HCT116 (cell line): ENCODE measurements around the gene TANC1. TPM values are rescaled to one million over a fixed set of nuclear protein-coding genes. Genes with fewer than 3 reads are reported as not detected.

Experiments
- ATAC-seq: fragments of 200-7000 bp; cut with Tn5 transposase; 2 replicates; pipeline ENCODE4 v1.9.1; 2020; ENCODE audit warnings: mild to moderate bottlenecking, moderate library complexity
- BruUV-seq: library from RNA; stranded (reverse); fragments of 400-500 nt; replicated peaks from 2 replicates; lab custom pipeline; 2021; lab: Mats Ljungman, UMichigan
- CTCF ChIA-PET: fragments of 300-600 bp; sonication (Branson Sonifier 250); formaldehyde crosslinking; loops from one replicate; lab custom pipeline; 2021; ENCODE audit warnings: antibody characterized with exemption; lab: Charles Lee
- POLR2A ChIA-PET: fragments of 300-600, 350-600 bp; sonication (Branson Sonifier 250); formaldehyde crosslinking; loops from one replicate; lab custom pipeline; 2021; ENCODE audit warnings: antibody characterized with exemption; lab: Charles Lee
- RAD21 ChIA-PET, 2 experiments: fragments of 300-600 bp; sonication (Branson Sonifier 250); formaldehyde crosslinking; loops; one replicate each; lab custom pipeline; 2023; ENCODE audit warnings: low total read pairs in 2 of 2; ENCODE audit not compliant: uncharacterized antibody in 2 of 2, unreplicated experiment in 2 of 2, low non-redundant PET in 1 of 2; lab: Charles Lee
- DNase-seq: peaks from one replicate; pipeline ENCODE4 v3.0.0-alpha.2; 2010; ENCODE audit warnings: low read depth, low spot score
- H2AFZ ChIP-seq: fragments of 200-600 bp; shearing (Covaris generic), sonication (generic); 2 replicates; pipeline ENCODE4 v1.6.1; 2017; ENCODE audit warnings: low read depth, mixed run types, mixed read lengths, antibody characterized with exemption, low read length; ENCODE audit not compliant: poor library complexity, severe bottlenecking
- H3K27ac ChIP-seq: 2 replicates; pipeline ENCODE4 v1.5.1; 2012; ENCODE audit warnings: low read depth, low read length
- H3K27me3 ChIP-seq: fragments of 200-600 bp; sonication (generic); 2 replicates; pipeline ENCODE4 v1.6.1; 2016; ENCODE audit warnings: mixed run types, low read length, mixed read lengths; ENCODE audit not compliant: insufficient read depth
- H3K36me3 ChIP-seq, 2 experiments: fragments of 200-500 bp in 1 of 2; fragments of 200-600 bp in 1 of 2; sonication (Bioruptor generic) in 1 of 2; sonication (generic) in 1 of 2; 2 replicates each; pipeline versions ENCODE4 v1.5.1 to v1.6.1; 2014 to 2016; ENCODE audit warnings: low read length in 2 of 2, inconsistent platforms in 1 of 2, mixed read lengths in 1 of 2, mixed run types in 1 of 2; ENCODE audit not compliant: insufficient read depth in 2 of 2, control insufficient read depth in 1 of 2
- H3K4me1 ChIP-seq, 2 experiments: fragments of 200-600 bp in 1 of 2; sonication (generic) in 1 of 2; 2 replicates each; pipeline versions ENCODE4 v1.5.1 to v1.6.1; 2012 to 2017; ENCODE audit warnings: low read length in 2 of 2, inconsistent platforms in 1 of 2, mild to moderate bottlenecking in 1 of 2, mixed read lengths in 1 of 2, mixed run types in 1 of 2, moderate library complexity in 1 of 2; ENCODE audit not compliant: insufficient read depth in 2 of 2, control insufficient read depth in 1 of 2
- H3K4me2 ChIP-seq: fragments of 200-600 bp; sonication (generic); 2 replicates; pipeline ENCODE4 v1.6.1; 2017; ENCODE audit warnings: mixed run types, low read length, mixed read lengths
- H3K4me3 ChIP-seq, 2 experiments: fragments of 200-600 bp in 1 of 2; sonication (generic) in 1 of 2; replicated peaks in 1 of 2; 2 replicates each; pipeline ENCODE4 v1.5.1; 2011 to 2016; ENCODE audit warnings: low read length in 2 of 2, control low read depth in 1 of 2, low read depth in 1 of 2, mild to moderate bottlenecking in 1 of 2, mixed read lengths in 1 of 2, mixed run types in 1 of 2
- H3K79me2 ChIP-seq: fragments of 200-600 bp; sonication (generic); 2 replicates; pipeline ENCODE4 v1.6.1; 2017; ENCODE audit warnings: mild to moderate bottlenecking, mixed run types, low read length, moderate library complexity, mixed read lengths; ENCODE audit not compliant: insufficient read depth
- H3K9ac ChIP-seq: fragments of 200-600 bp; sonication (generic); 2 replicates; pipeline ENCODE4 v1.6.1; 2016; ENCODE audit warnings: low read length, mixed read lengths
- H3K9me2 ChIP-seq: fragments of 200-600 bp; sonication (generic), shearing (Covaris generic); 2 replicates; pipeline ENCODE4 v1.6.1; 2017; ENCODE audit warnings: mixed run types, mild to moderate bottlenecking, moderate library complexity; ENCODE audit not compliant: insufficient read depth
- H3K9me3 ChIP-seq, 2 experiments: fragments of 200-500 bp in 1 of 2; fragments of 200-600 bp in 1 of 2; sonication (Bioruptor generic) in 1 of 2; sonication (generic) in 1 of 2; 2 replicates each; pipeline ENCODE4 v1.6.1; 2014 to 2017; ENCODE audit warnings: low read length in 2 of 2, mixed read lengths in 2 of 2, inconsistent platforms in 1 of 2, low read depth in 1 of 2, mild to moderate bottlenecking in 1 of 2, mixed run types in 1 of 2, moderate library complexity in 1 of 2; ENCODE audit not compliant: control insufficient read depth in 1 of 2, insufficient read depth in 1 of 2
- H4K20me1 ChIP-seq: fragments of 200-600 bp; sonication (generic), shearing (Covaris generic); 2 replicates; pipeline ENCODE4 v1.6.1; 2017; ENCODE audit warnings: mixed run types, mild to moderate bottlenecking, moderate library complexity; ENCODE audit not compliant: insufficient read depth
- CBX3 ChIP-seq: IDR thresholded peaks from 2 replicates; pipeline ENCODE4 v1.6.1; 2012; ENCODE audit warnings: low read depth
- CEBPB ChIP-seq: IDR thresholded peaks from 2 replicates; pipeline ENCODE4 v1.6.1; 2012; ENCODE audit warnings: low read depth
- EGR1 ChIP-seq: IDR thresholded peaks from 2 replicates; pipeline ENCODE4 v1.6.1; 2012; ENCODE audit warnings: low read depth
- EZH2phosphoT487 ChIP-seq: fragments of 200-600 bp; IDR thresholded peaks from 2 replicates; pipeline ENCODE4 v1.6.1; 2018; ENCODE audit warnings: antibody characterized with exemption, borderline replicate concordance
- FOSL1 ChIP-seq: IDR thresholded peaks from 2 replicates; pipeline ENCODE4 v1.6.1; 2012; ENCODE audit warnings: low read depth
- JUND ChIP-seq: IDR thresholded peaks from 2 replicates; pipeline ENCODE4 v1.6.1; 2012
- POLR2A ChIP-seq: IDR thresholded peaks from 2 replicates; pipeline ENCODE4 v1.7.0; 2011; ENCODE audit warnings: borderline replicate concordance; ENCODE audit not compliant: insufficient read depth, insufficient read length; ENCODE audit errors: extremely low read depth
- POLR2AphosphoS5 ChIP-seq: IDR thresholded peaks from 2 replicates; pipeline ENCODE4 v1.6.1; 2011; ENCODE audit warnings: mild to moderate bottlenecking, low read depth, low read length, moderate library complexity
- SIN3A ChIP-seq: IDR thresholded peaks from 2 replicates; pipeline ENCODE4 v1.6.1; 2012; ENCODE audit warnings: low read depth
- YY1 ChIP-seq: IDR thresholded peaks from 2 replicates; pipeline ENCODE4 v1.6.1; 2011; ENCODE audit warnings: low read length, low read depth, moderate library complexity, mild to moderate bottlenecking; ENCODE audit not compliant: insufficient replicate concordance; ENCODE audit errors: extremely low read depth
- ZBTB33 ChIP-seq: IDR thresholded peaks from 2 replicates; pipeline ENCODE4 v1.6.1; 2011; ENCODE audit warnings: mild to moderate bottlenecking, low read length, moderate library complexity; ENCODE audit not compliant: insufficient replicate concordance; ENCODE audit errors: extremely low read depth
- ZFX ChIP-seq: fragments of 450-650 bp; IDR thresholded peaks from 2 replicates; pipeline ENCODE4 v1.6.1; 2017
- ZNF274 ChIP-seq: fragments of 200-500 bp; sonication (Bioruptor generic); IDR thresholded peaks from 2 replicates; pipeline ENCODE4 v1.6.1; 2014; ENCODE audit warnings: mild to moderate bottlenecking, low read depth, low read length, inconsistent platforms
- intact Hi-C: fragments of 100-400 bp; cut with micrococcal nuclease; formaldehyde crosslinking; loops from 2 replicates; pipeline ENCODE4 v1.10.0; 2022
- total RNA-seq: library from RNA; stranded (reverse); gene quantifications from one replicate; pipeline ENCODE4 v1.2.1, GENCODE V29; 2021; ENCODE audit not compliant: unreplicated experiment
- TF ChIP-seq, protein P1 (sequence below): IDR thresholded peaks from 2 replicates; pipeline ENCODE4 v1.6.1; 2012
- TF ChIP-seq, protein P2 (sequence below): IDR thresholded peaks from 2 replicates; pipeline ENCODE4 v1.6.1; 2012
- TF ChIP-seq, protein P3 (sequence below), 3 experiments: fragments of 200-600 bp in 1 of 3; sonication (generic) in 1 of 3; IDR thresholded peaks in 2 of 3; conservative IDR thresholded peaks in 1 of 3; 2 replicates each; pipeline ENCODE4 v1.5.1; 2012 to 2017; ENCODE audit warnings: low read depth in 2 of 3, low read length in 2 of 3, antibody characterized with exemption in 1 of 3, borderline replicate concordance in 1 of 3, control low read depth in 1 of 3, mild to moderate bottlenecking in 1 of 3, mixed read lengths in 1 of 3, mixed run types in 1 of 3, moderate library complexity in 1 of 3; ENCODE audit not compliant: insufficient read depth in 1 of 3

TANC1 gene
- total RNA-seq, 1 experiment from 2014 or later = 15.1 TPM

GRCh38 chr2:159054032-159054334 lies 85.5 kb downstream of the TANC1 start:
- Histone ChIP-seq H3K4me2 (no peak overlapping the region), H3K79me2 (no peaks in the 10 kb centered on the region; the same call in 1 of the 2 replicates), H3K4me3 (no peak overlapping the region), H3K36me3 (no peaks in the 10 kb centered on the region), H3K27ac (no peak overlapping the region), H4K20me1 (no peaks in the 10 kb centered on the region), H3K27me3 (no peaks in the 10 kb centered on the region), H2AFZ (no peak overlapping the region), H3K9ac (no peak overlapping the region), H3K9me2 (no peaks in the 10 kb centered on the region), H3K4me1 (peaks cover 0 to 4% of the 10 kb centered on the region in 2 experiments; a peak in 2 of 4 replicates), H3K9me3 (no peaks in the 10 kb centered on the region)
- no peak for DNase-seq
- ChIA-PET RAD21 (no interaction called here), POLR2A (interaction anchor here (0.5 to 1.2 kb wide), 3 partner anchors 9 to 243 kb away, joined by 3 read pairs; no protein-coding TSS in a partner anchor), CTCF (no interaction called here)
- TF ChIP-seq POLR2A (no peak), JUND (no peak), FOSL1 (no peak), ZNF274 (no peak)
- TF ChIP-seq, protein P1, sequence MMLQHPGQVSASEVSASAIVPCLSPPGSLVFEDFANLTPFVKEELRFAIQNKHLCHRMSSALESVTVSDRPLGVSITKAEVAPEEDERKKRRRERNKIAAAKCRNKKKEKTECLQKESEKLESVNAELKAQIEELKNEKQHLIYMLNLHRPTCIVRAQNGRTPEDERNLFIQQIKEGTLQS = no peak
- BruUV-seq = no TSS peak
- intact Hi-C loops = no loop called here
- ATAC-seq = no peak

DNA sequence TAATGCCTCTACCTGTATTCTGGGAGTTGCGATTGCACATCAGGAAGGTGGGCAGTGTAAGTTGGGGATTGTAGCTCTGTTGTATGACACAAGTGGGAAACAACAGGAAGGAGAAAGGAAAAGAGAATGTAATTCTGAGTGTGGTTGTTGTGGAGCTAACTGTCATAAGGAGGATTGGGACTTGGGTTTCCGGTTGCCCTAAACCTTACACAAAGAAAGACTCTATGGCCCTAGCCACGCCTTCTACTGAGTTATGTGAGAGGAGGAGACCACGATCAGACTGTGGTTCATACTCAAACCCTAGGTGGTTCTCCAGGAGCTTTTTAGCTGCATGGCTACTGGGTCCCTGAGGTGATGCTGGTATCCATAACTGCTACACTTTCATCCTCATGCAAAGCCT lies 86.5 kb downstream of the TANC1 start:
- Histone ChIP-seq H3K9ac (no peak overlapping the region), H3K27ac (no peak overlapping the region), H3K4me2 (no peak overlapping the region), H2AFZ (no peak overlapping the region), H4K20me1 (no peaks in the 10 kb centered on the region), H3K27me3 (no peaks in the 10 kb centered on the region), H3K4me3 (no peak overlapping the region), H3K4me1 (peaks cover 0 to 4% of the 10 kb centered on the region in 2 experiments; a peak in 2 of 4 replicates), H3K79me2 (no peaks in the 10 kb centered on the region; the same call in 1 of the 2 replicates), H3K36me3 (no peaks in the 10 kb centered on the region), H3K9me3 (no peaks in the 10 kb centered on the region), H3K9me2 (no peaks in the 10 kb centered on the region)
- ChIA-PET CTCF (interaction anchor here (0.9 kb wide), 1 partner anchor 64 kb away, joined by 3 read pairs; no protein-coding TSS in a partner anchor), POLR2A (interaction anchor here (1.0 kb wide), 1 partner anchor 10 kb away, joined by 3 read pairs; no protein-coding TSS in a partner anchor), RAD21 (interaction anchor here in 1 of 2 experiments (1.1 kb wide), 1 partner anchor 64 kb away, joined by 3 read pairs; no protein-coding TSS in a partner anchor)
- DNase-seq = no peak
- intact Hi-C loops = no loop called here
- BruUV-seq = no TSS peak
- ATAC-seq = no peak
- TF ChIP-seq ZNF274 = no peak
- TF ChIP-seq EGR1 = no peak
- TF ChIP-seq CBX3 = no peak
- no peak for TF ChIP-seq POLR2AphosphoS5
- TF ChIP-seq YY1 = no peak
- TF ChIP-seq EZH2phosphoT487 = no peak
- TF ChIP-seq ZBTB33 = no peak
- no peak for TF ChIP-seq FOSL1
- no peak for TF ChIP-seq POLR2A
- TF ChIP-seq ZFX = no peak
- TF ChIP-seq, protein P2, sequence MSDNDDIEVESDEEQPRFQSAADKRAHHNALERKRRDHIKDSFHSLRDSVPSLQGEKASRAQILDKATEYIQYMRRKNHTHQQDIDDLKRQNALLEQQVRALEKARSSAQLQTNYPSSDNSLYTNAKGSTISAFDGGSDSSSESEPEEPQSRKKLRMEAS = no peak
- no peak for TF ChIP-seq SIN3A
- no peak for TF ChIP-seq CEBPB
- TF ChIP-seq, protein P3, sequence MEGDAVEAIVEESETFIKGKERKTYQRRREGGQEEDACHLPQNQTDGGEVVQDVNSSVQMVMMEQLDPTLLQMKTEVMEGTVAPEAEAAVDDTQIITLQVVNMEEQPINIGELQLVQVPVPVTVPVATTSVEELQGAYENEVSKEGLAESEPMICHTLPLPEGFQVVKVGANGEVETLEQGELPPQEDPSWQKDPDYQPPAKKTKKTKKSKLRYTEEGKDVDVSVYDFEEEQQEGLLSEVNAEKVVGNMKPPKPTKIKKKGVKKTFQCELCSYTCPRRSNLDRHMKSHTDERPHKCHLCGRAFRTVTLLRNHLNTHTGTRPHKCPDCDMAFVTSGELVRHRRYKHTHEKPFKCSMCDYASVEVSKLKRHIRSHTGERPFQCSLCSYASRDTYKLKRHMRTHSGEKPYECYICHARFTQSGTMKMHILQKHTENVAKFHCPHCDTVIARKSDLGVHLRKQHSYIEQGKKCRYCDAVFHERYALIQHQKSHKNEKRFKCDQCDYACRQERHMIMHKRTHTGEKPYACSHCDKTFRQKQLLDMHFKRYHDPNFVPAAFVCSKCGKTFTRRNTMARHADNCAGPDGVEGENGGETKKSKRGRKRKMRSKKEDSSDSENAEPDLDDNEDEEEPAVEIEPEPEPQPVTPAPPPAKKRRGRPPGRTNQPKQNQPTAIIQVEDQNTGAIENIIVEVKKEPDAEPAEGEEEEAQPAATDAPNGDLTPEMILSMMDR (IDR thresholded peaks at IDR 0.05 in 2 of 3, conservative IDR thresholded peaks at IDR 0.05 in 1 of 3; ENCODE audit: borderline replicate concordance in 1 of 3, insufficient read depth in 1 of 3, low read depth in 2 of 3, low read length in 2 of 3) = no peak
- TF ChIP-seq, protein P1 = no peak
